IMR-90 (cell line): Measurements from ENCODE around the gene MOV10L1. TPM values are rescaled to one million over a fixed set of nuclear protein-coding genes. Genes with fewer than 3 reads are reported as not detected.

Experiments used
- ATAC-seq: fragments of 200-7000 bp; cut with Tn5 transposase; 2 replicates; pipeline ENCODE4 v1.9.1; 2020; ENCODE audit warnings: low read depth, mild to moderate bottlenecking, moderate library complexity
- BruUV-seq: library from RNA; stranded (reverse); fragments of 400-500 nt; replicated peaks from 2 replicates; lab custom pipeline; 2021; lab: Mats Ljungman, UMichigan
- CTCF ChIA-PET: fragments of 300-600 bp; formaldehyde crosslinking; extraction: SDS; loops from one replicate; lab custom pipeline; 2021; ENCODE audit warnings: antibody characterized with exemption; lab: Yijun Ruan, JAX
- POLR2A ChIA-PET: fragments of 300-600 bp; sonication (Branson Sonifier 250); formaldehyde crosslinking; loops from one replicate; lab custom pipeline; 2022; ENCODE audit warnings: antibody characterized with exemption; ENCODE audit not compliant: unreplicated experiment; lab: Charles Lee
- DNase-seq: peaks from one replicate; pipeline ENCODE4 v3.0.0; 2013
- H2AFZ ChIP-seq: replicated peaks from 2 replicates; pipeline ENCODE3; 2013; ENCODE audit warnings: low read length, mild to moderate bottlenecking; ENCODE audit not compliant: poor library complexity
- H2AK5ac ChIP-seq: 2 replicates; pipeline ENCODE4 v1.6.1; 2013; ENCODE audit warnings: low read depth, low read length, inconsistent platforms
- H2AK9ac ChIP-seq: replicated peaks from 2 replicates; pipeline ENCODE3; 2013; ENCODE audit warnings: mild to moderate bottlenecking, low read depth, low read length, moderate library complexity; ENCODE audit not compliant: poor library complexity
- H2BK120ac ChIP-seq: 2 replicates; pipeline ENCODE4 v1.6.1; 2013; ENCODE audit warnings: low read depth, low read length, inconsistent platforms
- H2BK15ac ChIP-seq: 3 replicates; pipeline ENCODE4 v1.6.1; 2013; ENCODE audit warnings: low read depth, low read length, inconsistent platforms
- H2BK20ac ChIP-seq: 2 replicates; pipeline ENCODE4 v1.6.1; 2013; ENCODE audit warnings: low read depth, mild to moderate bottlenecking, inconsistent platforms, low read length, moderate library complexity
- H2BK5ac ChIP-seq: 2 replicates; pipeline ENCODE4 v1.6.1; 2013; ENCODE audit warnings: mild to moderate bottlenecking, low read depth, low read length, inconsistent platforms; ENCODE audit not compliant: poor library complexity, severe bottlenecking
- H3K14ac ChIP-seq: replicated peaks from 2 replicates; pipeline ENCODE4 v1.6.1; 2013; ENCODE audit warnings: low read depth, low read length, inconsistent platforms
- H3K18ac ChIP-seq: 2 replicates; pipeline ENCODE4 v1.6.1; 2013; ENCODE audit warnings: low read depth, low read length, control low read depth
- H3K23ac ChIP-seq: 2 replicates; pipeline ENCODE4 v1.6.1; 2013; ENCODE audit warnings: low read depth, low read length, inconsistent platforms
- H3K27ac ChIP-seq: 2 replicates; pipeline ENCODE4 v1.5.1; 2013; ENCODE audit warnings: mild to moderate bottlenecking, control low read depth, low read length; ENCODE audit not compliant: insufficient read depth
- H3K27me3 ChIP-seq: 2 replicates; pipeline ENCODE4 v1.6.1; 2013; ENCODE audit warnings: low read length; ENCODE audit not compliant: control insufficient read depth, insufficient read depth
- H3K36me3 ChIP-seq: 2 replicates; pipeline ENCODE4 v1.6.1; 2013; ENCODE audit warnings: low read length, mixed read lengths; ENCODE audit not compliant: control insufficient read depth, insufficient read depth
- H3K4ac ChIP-seq: 2 replicates; pipeline ENCODE4 v1.6.1; 2013; ENCODE audit warnings: low read depth, low read length, inconsistent platforms
- H3K4me1 ChIP-seq: 2 replicates; pipeline ENCODE4 v1.6.1; 2013; ENCODE audit warnings: low read length, mixed read lengths; ENCODE audit not compliant: control insufficient read depth, insufficient read depth
- H3K4me2 ChIP-seq: 2 replicates; pipeline ENCODE4 v1.6.1; 2013; ENCODE audit warnings: low read depth, mild to moderate bottlenecking, control low read depth, low read length, moderate library complexity
- H3K4me3 ChIP-seq: 2 replicates; pipeline ENCODE4 v1.5.1; 2013; ENCODE audit warnings: low read depth, mild to moderate bottlenecking, control low read depth, low read length, moderate library complexity; ENCODE audit not compliant: insufficient read depth
- H3K56ac ChIP-seq: 2 replicates; pipeline ENCODE4 v1.6.1; 2013; ENCODE audit warnings: low read length, inconsistent platforms; ENCODE audit not compliant: insufficient read depth; ENCODE audit errors: extremely low read depth
- H3K79me1 ChIP-seq, 2 experiments: 2 replicates each; pipeline ENCODE4 v1.6.1; 2013; ENCODE audit warnings: low read length in 2 of 2, inconsistent platforms in 1 of 2, low read depth in 1 of 2
- H3K9ac ChIP-seq: 2 replicates; pipeline ENCODE4 v1.6.1; 2013; ENCODE audit warnings: low read depth, low read length, control low read depth
- H3K9me1 ChIP-seq: 2 replicates; pipeline ENCODE4 v1.6.1; 2013; ENCODE audit warnings: low read length, inconsistent platforms; ENCODE audit not compliant: insufficient read depth
- H3K9me3 ChIP-seq: 2 replicates; pipeline ENCODE4 v1.6.1; 2013; ENCODE audit warnings: low read length; ENCODE audit not compliant: control insufficient read depth, insufficient read depth
- H4K20me1 ChIP-seq: 2 replicates; pipeline ENCODE4 v1.6.1; 2013; ENCODE audit warnings: low read length, inconsistent platforms; ENCODE audit not compliant: insufficient read depth
- H4K5ac ChIP-seq: 2 replicates; pipeline ENCODE4 v1.6.1; 2013; ENCODE audit warnings: mild to moderate bottlenecking, low read depth, low read length, control low read depth
- H4K8ac ChIP-seq, 2 experiments: 2 replicates each; pipeline ENCODE4 v1.6.1; 2013; ENCODE audit warnings: low read depth in 2 of 2, low read length in 2 of 2, control low read depth in 1 of 2, inconsistent platforms in 1 of 2
- H4K91ac ChIP-seq: 2 replicates; pipeline ENCODE4 v1.6.1; 2013; ENCODE audit warnings: low read depth, low read length, inconsistent platforms; ENCODE audit not compliant: insufficient read depth
- ELK1 ChIP-seq: fragments of 150-350 bp; IDR thresholded peaks from 2 replicates; pipeline ENCODE4 v1.6.1; 2016; ENCODE audit warnings: low read depth, mild to moderate bottlenecking, low read length, moderate library complexity, borderline replicate concordance
- MAZ ChIP-seq: IDR thresholded peaks from 2 replicates; pipeline ENCODE4 v1.6.1; 2012; ENCODE audit warnings: low read depth, mild to moderate bottlenecking, low read length, improper control_type of control experiment, moderate library complexity, borderline replicate concordance
- RFX5 ChIP-seq: IDR thresholded peaks from 2 replicates; pipeline ENCODE4 v1.8.0; 2012; ENCODE audit warnings: low read depth, mild to moderate bottlenecking, low read length, moderate library complexity
- WGBS, 2 experiments: methylation state at CpG; one replicate each; pipeline versions ENCODE4 v1.1.5 to v1.1.7; 2013; ENCODE audit warnings: missing lambda C conversion rate in 2 of 2; ENCODE audit not compliant: insufficient read length in 1 of 2; ENCODE audit errors: extremely low coverage in 2 of 2; 5-methylcytosine and 5-hydroxymethylcytosine counted together
- dilution Hi-C: fragments of 300-500 bp; cut with HindIII; formaldehyde crosslinking; loops from one replicate; pipeline ENCODE4 v1.14.3; 2018; ENCODE audit warnings: low sequenced_read_pairs; ENCODE audit not compliant: unreplicated experiment
- in situ Hi-C: fragments of 300-500 bp; cut with MboI; formaldehyde crosslinking; loops from 3 replicates; pipeline ENCODE4 v1.14.3; 2019; ENCODE audit warnings: low sequenced_read_pairs, inconsistent platforms, mixed read lengths
- intact Hi-C: fragments of 100-400 bp; cut with micrococcal nuclease; formaldehyde crosslinking; loops from 2 replicates; pipeline ENCODE4 v1.10.0; 2022
- polyA plus RNA-seq, 3 experiments: library from polyadenylated mRNA; depleted of rRNA; stranded (reverse); fragments of >200 nt; gene quantifications; 2 replicates each; pipeline ENCODE4 v1.2.3, GENCODE V29; 2012; ENCODE audit warnings: low replicate concordance in 1 of 3
- total RNA-seq: library from RNA; depleted of rRNA; stranded (reverse); fragments of >200 nt; gene quantifications from 2 replicates; pipeline ENCODE4 v1.2.3, GENCODE V29; 2012

Gene MOV10L1
- total and polyA plus RNA-seq, 2 of the 4 experiments (the other 2 are of a cell fraction): 0.72 to 1.4 TPM

GRCh38 chr22:50202130-50202666 lies 112.4 kb downstream of the MOV10L1 start:
- no peak overlapping the region for H4K91ac ChIP-seq
- no peaks in the 10 kb centered on the region for H3K9me3 ChIP-seq
- peak overlapping the region; percentile 92 for H3K4me3 ChIP-seq
- TF ChIP-seq ELK1 (no peak), MAZ (no peak), RFX5 (no peak)
- H2AFZ ChIP-seq: peak overlapping the region; percentile 94
- no peak overlapping the region for H3K27ac ChIP-seq
- 0 out of 2 replicates have a peak, but pooled peaks cover 2% of the 10 kb centered on the region for H3K9me1 ChIP-seq
- intact Hi-C loops (loop anchor here (10.0 kb wide), 1 partner anchor 227 kb away; no protein-coding TSS in a partner anchor), in situ Hi-C loops (loop anchor here (25.0 kb wide), 1 partner anchor 390 kb away; no protein-coding TSS in a partner anchor), dilution Hi-C loops (no loop called here)
- H3K27me3 ChIP-seq: no peaks in the 10 kb centered on the region
- CTCF ChIA-PET: no interaction called here
- BruUV-seq: no TSS peak
- H2AK9ac ChIP-seq: no peak overlapping the region
- peak overlapping the region; percentile 31 for H3K23ac ChIP-seq
- H4K8ac ChIP-seq: no peak overlapping the region
- H3K9ac ChIP-seq: peak overlapping the region; percentile 69
- H3K79me1 ChIP-seq: peaks cover 41 to 56% of the 10 kb centered on the region in 2 experiments
- H3K36me3 ChIP-seq: peaks cover 22% of the 10 kb centered on the region
- no peak overlapping the region for H2BK15ac ChIP-seq
- DNase-seq: no peak
- H4K5ac ChIP-seq: no peak overlapping the region
- H3K4ac ChIP-seq: no peak overlapping the region
- no peak overlapping the region for H2AK5ac ChIP-seq
- H4K20me1 ChIP-seq: peaks cover 13% of the 10 kb centered on the region
- H3K18ac ChIP-seq: no peak overlapping the region
- no peak overlapping the region for H3K56ac ChIP-seq
- H3K14ac ChIP-seq: no peak overlapping the region
- H2BK5ac ChIP-seq: no peak overlapping the region
- WGBS, 2 experiments: 67% methylated on average over 3 of the region's 13 CpGs; no CpG with 5 or more reads in 1 of the 2 experiments
- H3K4me1 ChIP-seq: peaks cover 4% of the 10 kb centered on the region; the same call in 1 of the 2 replicates
- peak overlapping the region; percentile 93 for H3K4me2 ChIP-seq
- POLR2A ChIA-PET: no interaction called here
- no peak overlapping the region for H2BK120ac ChIP-seq
- no peak for ATAC-seq
- no peak overlapping the region for H2BK20ac ChIP-seq
